H1 (cell line): ENCODE data around the gene MNAT1. TPM values are rescaled to one million over a fixed set of nuclear protein-coding genes. Genes with fewer than 3 reads are reported as not detected.

Experiments
- CTCF ChIA-PET: fragments of 300-600 bp; sonication (Branson Sonifier 250); formaldehyde crosslinking; loops from one replicate; lab custom pipeline; 2021; ENCODE audit not compliant: partially characterized antibody; lab: Charles Lee
- POLR2A ChIA-PET: fragments of 300-600 bp; sonication (Branson Sonifier 250); formaldehyde crosslinking; loops from one replicate; lab custom pipeline; 2021; ENCODE audit warnings: inconsistent platforms; ENCODE audit not compliant: partially characterized antibody; lab: Charles Lee
- DNase-seq, 2 experiments: peaks; one replicate each; pipeline versions ENCODE4 v3.0.0 to v3.0.0-alpha.2; 2010 to 2022; ENCODE audit warnings: low spot score in 2 of 2, low read depth in 1 of 2, mixed read lengths in 1 of 2
- FAIRE-seq: peaks from 2 replicates; lab custom pipeline; 2011; peaks lifted over from hg19 to GRCh38; lab: Jason Lieb, UNC
- H2AFZ ChIP-seq: 2 replicates; pipeline ENCODE4 v1.8.1; 2012; ENCODE audit warnings: low read length, inconsistent platforms
- H2AK5ac ChIP-seq: 2 replicates; pipeline ENCODE4 v1.6.1; 2013; ENCODE audit warnings: low read depth, low read length
- H2BK120ac ChIP-seq: replicated peaks from 2 replicates; pipeline ENCODE3; 2013; ENCODE audit warnings: low read depth, low read length, inconsistent platforms
- H2BK12ac ChIP-seq: 2 replicates; pipeline ENCODE4 v1.6.1; 2013; ENCODE audit warnings: low read depth, low read length
- H2BK15ac ChIP-seq: 2 replicates; pipeline ENCODE4 v1.6.1; 2013; ENCODE audit warnings: low read length
- H2BK20ac ChIP-seq: 2 replicates; pipeline ENCODE4 v1.6.1; 2013; ENCODE audit warnings: low read length
- H2BK5ac ChIP-seq: 2 replicates; pipeline ENCODE4 v1.6.1; 2013; ENCODE audit warnings: low read depth, low read length
- H3K14ac ChIP-seq: 2 replicates; pipeline ENCODE4 v1.6.1; 2013; ENCODE audit warnings: inconsistent platforms; ENCODE audit not compliant: insufficient read length
- H3K18ac ChIP-seq: 2 replicates; pipeline ENCODE4 v1.6.1; 2013; ENCODE audit warnings: low read length; ENCODE audit errors: extremely low read depth
- H3K23ac ChIP-seq: 2 replicates; pipeline ENCODE4 v1.6.1; 2013; ENCODE audit warnings: inconsistent platforms; ENCODE audit not compliant: insufficient read length
- H3K23me2 ChIP-seq: 2 replicates; pipeline ENCODE4 v1.6.1; 2013; ENCODE audit warnings: low read depth, low read length
- H3K27ac ChIP-seq: 2 replicates; pipeline ENCODE4 v1.6.1; 2011; ENCODE audit warnings: low read depth, low read length, inconsistent platforms
- H3K27me3 ChIP-seq, 4 experiments: replicated peaks in 1 of 4; 1 replicate in 1 of 4; 2 replicates in 3 of 4; pipeline versions ENCODE4 v1.6.1 to v1.8.1; 2011 to 2013; ENCODE audit warnings: low read length in 3 of 4, mild to moderate bottlenecking in 3 of 4, inconsistent platforms in 2 of 4, mixed read lengths in 2 of 4, moderate library complexity in 1 of 4; ENCODE audit not compliant: control insufficient read depth in 3 of 4, insufficient read depth in 3 of 4; ENCODE audit errors: extremely low read depth in 1 of 4
- H3K36me3 ChIP-seq, 4 experiments: 2 replicates each; pipeline versions ENCODE4 v1.6.1 to v1.8.1; 2011 to 2013; ENCODE audit warnings: mild to moderate bottlenecking in 4 of 4, low read length in 3 of 4, moderate library complexity in 2 of 4, control low read depth in 1 of 4, inconsistent platforms in 1 of 4; ENCODE audit not compliant: insufficient read depth in 4 of 4, control insufficient read depth in 2 of 4
- H3K4ac ChIP-seq: replicated peaks from 2 replicates; pipeline ENCODE3; 2013; ENCODE audit warnings: low read length, low read depth, mixed read lengths, inconsistent platforms; ENCODE audit not compliant: insufficient read length
- H3K4me1 ChIP-seq, 4 experiments: replicated peaks in 1 of 4; 1 replicate in 1 of 4; 2 replicates in 3 of 4; pipeline versions ENCODE4 v1.6.1 to v1.8.1; 2011 to 2013; ENCODE audit warnings: low read length in 3 of 4, inconsistent platforms in 2 of 4, mixed read lengths in 1 of 4; ENCODE audit not compliant: insufficient read depth in 4 of 4, control insufficient read depth in 3 of 4
- H3K4me2 ChIP-seq, 2 experiments: 2 replicates each; pipeline versions ENCODE4 v1.6.1 to v1.8.1; 2011 to 2013; ENCODE audit warnings: low read depth in 2 of 2, low read length in 2 of 2, control low read depth in 1 of 2, inconsistent platforms in 1 of 2, mild to moderate bottlenecking in 1 of 2; ENCODE audit not compliant: insufficient read depth in 1 of 2
- H3K4me3 ChIP-seq, 4 experiments: fragments of 200-600, 300-600 bp in 1 of 4; sonication (generic), shearing (Covaris generic), sonication (Bioruptor Twin) in 1 of 4; 2 replicates each; pipeline versions ENCODE4 v1.5.1 to v1.8.1; 2011 to 2016; ENCODE audit warnings: low read length in 4 of 4, low read depth in 3 of 4, control low read depth in 2 of 4, inconsistent platforms in 2 of 4, mild to moderate bottlenecking in 2 of 4, mixed read lengths in 1 of 4, moderate library complexity in 1 of 4; ENCODE audit not compliant: insufficient read depth in 2 of 4; ENCODE audit errors: extremely low read depth in 1 of 4
- H3K56ac ChIP-seq: replicated peaks from 2 replicates; pipeline ENCODE3; 2013; ENCODE audit warnings: low read depth, mild to moderate bottlenecking, mixed read lengths, low read length, inconsistent platforms; ENCODE audit not compliant: insufficient read length
- H3K79me1 ChIP-seq: 2 replicates; pipeline ENCODE4 v1.6.1; 2013; ENCODE audit warnings: low read depth, low read length, control low read depth
- H3K79me2 ChIP-seq, 2 experiments: 2 replicates each; pipeline versions ENCODE4 v1.6.1 to v1.8.1; 2012 to 2013; ENCODE audit warnings: low read length in 2 of 2, mild to moderate bottlenecking in 2 of 2, inconsistent platforms in 1 of 2; ENCODE audit not compliant: insufficient read depth in 2 of 2, control insufficient read depth in 1 of 2
- H3K9ac ChIP-seq, 4 experiments: replicated peaks in 1 of 4; 1 replicate in 1 of 4; 2 replicates in 3 of 4; pipeline versions ENCODE4 v1.6.1 to v1.8.1; 2011 to 2013; ENCODE audit warnings: low read depth in 3 of 4, low read length in 3 of 4, control low read depth in 2 of 4, mild to moderate bottlenecking in 2 of 4, moderate library complexity in 2 of 4, inconsistent platforms in 1 of 4; ENCODE audit errors: extremely low read depth in 1 of 4
- H3K9me3 ChIP-seq, 2 experiments: 2 replicates each; pipeline versions ENCODE4 v1.6.1 to v1.8.1; 2012 to 2013; ENCODE audit warnings: mild to moderate bottlenecking in 2 of 2, moderate library complexity in 2 of 2, control low read depth in 1 of 2, inconsistent platforms in 1 of 2, low read depth in 1 of 2, low read length in 1 of 2, mixed read lengths in 1 of 2; ENCODE audit not compliant: insufficient read depth in 2 of 2
- H4K20me1 ChIP-seq, 2 experiments: replicated peaks in 1 of 2; 2 replicates each; pipeline versions ENCODE3 to v1.8.1; 2011 to 2013; ENCODE audit warnings: inconsistent platforms in 2 of 2, low read length in 2 of 2, mild to moderate bottlenecking in 1 of 2; ENCODE audit not compliant: insufficient read depth in 2 of 2, control insufficient read depth in 1 of 2
- H4K5ac ChIP-seq: 2 replicates; pipeline ENCODE4 v1.6.1; 2013; ENCODE audit warnings: low read length, low read depth, mixed read lengths, inconsistent platforms; ENCODE audit not compliant: insufficient read length
- H4K8ac ChIP-seq: 2 replicates; pipeline ENCODE4 v1.8.0; 2013; ENCODE audit warnings: mild to moderate bottlenecking, moderate library complexity, low read length, inconsistent platforms; ENCODE audit not compliant: insufficient read depth; ENCODE audit errors: extremely low read depth
- H4K91ac ChIP-seq: replicated peaks from 2 replicates; pipeline ENCODE3; 2013; ENCODE audit warnings: low read length, mixed read lengths, inconsistent platforms; ENCODE audit not compliant: insufficient read length
- E2F6 ChIP-seq: IDR thresholded peaks from 2 replicates; pipeline ENCODE4 v1.6.1; 2012; ENCODE audit warnings: inconsistent platforms
- MAFK ChIP-seq: IDR thresholded peaks from 2 replicates; pipeline ENCODE4 v1.6.1; 2012; ENCODE audit warnings: low read depth, mild to moderate bottlenecking, improper control_type of control experiment, low read length
- POLR2A ChIP-seq, 2 experiments: IDR thresholded peaks; 1 replicate in 1 of 2; 2 replicates in 1 of 2; pipeline ENCODE4 v1.6.1; 2011; ENCODE audit warnings: low read depth in 2 of 2, low read length in 2 of 2, mild to moderate bottlenecking in 2 of 2; ENCODE audit errors: control extremely low read depth in 1 of 2
- WGBS, 2 experiments: shearing (Covaris generic) in 1 of 2; methylation state at CpG; one replicate each; pipeline versions ENCODE4 v1.1.6 to v1.1.7; 2013 to 2015; ENCODE audit warnings: low lambda C conversion rate in 2 of 2, mixed read lengths in 2 of 2, inconsistent platforms in 1 of 2, low coverage in 1 of 2, missing lambda C conversion rate in 1 of 2; ENCODE audit not compliant: insufficient replicate concordance in 2 of 2, insufficient coverage in 1 of 2, insufficient read length in 1 of 2; ENCODE audit errors: extremely low coverage in 1 of 2, missing lambda C conversion rate in 1 of 2; 5-methylcytosine and 5-hydroxymethylcytosine counted together
- polyA plus RNA-seq, 7 experiments: library from polyadenylated mRNA; depleted of rRNA in 3 of 7; stranded (reverse) in 5 of 7; unstranded in 2 of 7; fragments of >200 nt in 5 of 7; fragments of 200-250 nt in 2 of 7; gene quantifications; 1 replicate in 5 of 7; 2 replicates in 1 of 7; 4 replicates in 1 of 7; pipeline versions ENCODE4 v1.2.1 to v1.2.3, GENCODE V29; 2011 to 2013; ENCODE audit warnings: missing spikeins in 2 of 7, mixed read lengths in 2 of 7
- total RNA-seq: library from RNA; stranded (reverse); fragmentation: NEBNext Ultra II Directional; extraction: Animal tissue kit (Norgen Biotek cat#: 25700); gene quantifications from 2 replicates; pipeline ENCODE4 v1.2.1, GENCODE V29; 2021

Gene MNAT1
- total and polyA plus RNA-seq, 2 of the 8 experiments (the other 6 are each of a cell fraction or from before 2014, with no cell fraction given): 34.7 to 52.1 TPM

- H3K9ac ChIP-seq: no peak overlapping the region
- H3K23me2 ChIP-seq: no peaks in the 10 kb centered on the region; the same call in 1 of the 2 replicates
- no peaks in the 10 kb centered on the region for H3K36me3 ChIP-seq
- peaks cover 0 to 1% of the 10 kb centered on the region in 2 experiments for H4K20me1 ChIP-seq
- TF ChIP-seq E2F6 (no peak), MAFK (no peak), POLR2A (IDR thresholded peaks at IDR 0.05; ENCODE audit: control extremely low read depth in 1 of 2, low read depth in 2 of 2, low read length in 2 of 2) (no peak)
- no peak overlapping the region for H2BK20ac ChIP-seq
- H2BK15ac ChIP-seq: no peak overlapping the region
- H3K27ac ChIP-seq: no peak overlapping the region
- H3K23ac ChIP-seq: no peak overlapping the region
- ChIA-PET CTCF (interaction anchor here (1.2 kb wide), 1 partner anchor 10 kb away, joined by 3 read pairs; no protein-coding TSS in a partner anchor), POLR2A (interaction anchor here (0.8 kb wide), 1 partner anchor 215 kb away, joined by 3 read pairs; no protein-coding TSS in a partner anchor)
- no peak overlapping the region for H2BK120ac ChIP-seq
- no peak overlapping the region for H4K8ac ChIP-seq
- H3K14ac ChIP-seq: no peak overlapping the region
- no peak overlapping the region for H3K4ac ChIP-seq
- H3K9me3 ChIP-seq: no peaks in the 10 kb centered on the region
- FAIRE-seq: no peak
- H3K79me2 ChIP-seq: no peaks in the 10 kb centered on the region
- H4K5ac ChIP-seq: no peak overlapping the region
- H4K91ac ChIP-seq: no peak overlapping the region
- no peak overlapping the region for H3K56ac ChIP-seq
- no peak for DNase-seq
- H3K27me3 ChIP-seq: peaks cover 0 to 1% (median 0%) of the 10 kb centered on the region in 4 experiments; a peak in 1 of 7 replicates
- 85% methylated on average over 9 of the region's 9 CpGs; no CpG with 5 or more reads in 1 of the 2 experiments for WGBS, 2 experiments
- H3K4me1 ChIP-seq: no peaks in the 10 kb centered on the region
- H2BK12ac ChIP-seq: no peak overlapping the region
- no peaks in the 10 kb centered on the region for H3K79me1 ChIP-seq
- H2AK5ac ChIP-seq: no peak overlapping the region
- no peak overlapping the region for H3K4me3 ChIP-seq
- no peak overlapping the region for H3K18ac ChIP-seq
- no peak overlapping the region for H2BK5ac ChIP-seq
- no peak overlapping the region for H3K4me2 ChIP-seq
- no peak overlapping the region for H2AFZ ChIP-seq
Observed at GRCh38 chr14:60998617-60999016, 264.1 kb downstream of the MNAT1 start.
